DOHH2 (cell line): ENCODE measurements around the gene GPR160.

Experiments used
- H3F3A ChIP-seq: fragments of 200-600 bp; sonication (generic), shearing (Covaris generic); 2 replicates; pipeline ENCODE4 v1.6.0; 2016; ENCODE audit warnings: antibody characterized with exemption, mild to moderate bottlenecking; ENCODE audit not compliant: control insufficient read depth, insufficient read depth
- H3K27ac ChIP-seq: fragments of 200-600 bp; sonication (generic); 2 replicates; pipeline ENCODE4 v1.5.1; 2014; ENCODE audit warnings: low read depth, mild to moderate bottlenecking, low read length, moderate library complexity
- H3K27me3 ChIP-seq: fragments of 200-600 bp; sonication (generic); 2 replicates; pipeline ENCODE4 v1.6.1; 2014; ENCODE audit warnings: mild to moderate bottlenecking, low read length, mixed read lengths; ENCODE audit not compliant: control insufficient read depth
- H3K36me3 ChIP-seq: fragments of 200-600 bp; sonication (generic); 2 replicates; pipeline ENCODE4 v1.6.1; 2014; ENCODE audit warnings: mild to moderate bottlenecking, low read length, moderate library complexity, mixed read lengths; ENCODE audit not compliant: control insufficient read depth
- H3K4me1 ChIP-seq: fragments of 200-600 bp; sonication (generic); 2 replicates; pipeline ENCODE4 v1.6.1; 2014; ENCODE audit warnings: mild to moderate bottlenecking, low read length, mixed read lengths; ENCODE audit not compliant: control insufficient read depth
- H3K4me2 ChIP-seq: fragments of 200-600 bp; sonication (generic); 2 replicates; pipeline ENCODE4 v1.6.0; 2014; ENCODE audit warnings: mild to moderate bottlenecking, low read length, moderate library complexity
- H3K4me3 ChIP-seq: fragments of 200-600 bp; sonication (generic); 2 replicates; pipeline ENCODE4 v1.5.1; 2014; ENCODE audit warnings: mild to moderate bottlenecking, low read length, mixed read lengths
- H3K79me2 ChIP-seq: fragments of 200-600 bp; sonication (generic); 2 replicates; pipeline ENCODE4 v1.6.1; 2014; ENCODE audit warnings: mild to moderate bottlenecking, low read length, mixed read lengths; ENCODE audit not compliant: control insufficient read depth
- H3K9me2 ChIP-seq: fragments of 200-600 bp; sonication (generic); replicated peaks from 2 replicates; pipeline ENCODE4 v1.6.1; 2014; ENCODE audit warnings: mild to moderate bottlenecking, low read length, mixed read lengths; ENCODE audit not compliant: control insufficient read depth
- H3K9me3 ChIP-seq: fragments of 200-600 bp; sonication (generic); 2 replicates; pipeline ENCODE4 v1.6.1; 2014; ENCODE audit warnings: antibody characterized with exemption, low read length, mixed read lengths; ENCODE audit not compliant: control insufficient read depth, insufficient read depth
- H4K20me1 ChIP-seq: fragments of 200-600 bp; sonication (generic); 2 replicates; pipeline ENCODE4 v1.6.0; 2014; ENCODE audit warnings: low read depth, mild to moderate bottlenecking, antibody characterized with exemption, low read length, moderate library complexity; ENCODE audit not compliant: control insufficient read depth, insufficient read depth
- EZH2phosphoT487 ChIP-seq: fragments of 200-600 bp; sonication (generic); IDR thresholded peaks from 2 replicates; pipeline ENCODE4 v1.6.1; 2017; ENCODE audit warnings: borderline replicate concordance, mild to moderate bottlenecking, antibody characterized with exemption, low read length, moderate library complexity, mixed read lengths
- TF ChIP-seq, protein P1 (sequence below): fragments of 200-600 bp; sonication (generic); IDR thresholded peaks from one replicate; pipeline ENCODE4 v1.5.1; 2014; ENCODE audit warnings: antibody characterized with exemption, mild to moderate bottlenecking, low read depth, low read length; ENCODE audit not compliant: poor library complexity, severe bottlenecking

The GPR160 gene

DNA sequence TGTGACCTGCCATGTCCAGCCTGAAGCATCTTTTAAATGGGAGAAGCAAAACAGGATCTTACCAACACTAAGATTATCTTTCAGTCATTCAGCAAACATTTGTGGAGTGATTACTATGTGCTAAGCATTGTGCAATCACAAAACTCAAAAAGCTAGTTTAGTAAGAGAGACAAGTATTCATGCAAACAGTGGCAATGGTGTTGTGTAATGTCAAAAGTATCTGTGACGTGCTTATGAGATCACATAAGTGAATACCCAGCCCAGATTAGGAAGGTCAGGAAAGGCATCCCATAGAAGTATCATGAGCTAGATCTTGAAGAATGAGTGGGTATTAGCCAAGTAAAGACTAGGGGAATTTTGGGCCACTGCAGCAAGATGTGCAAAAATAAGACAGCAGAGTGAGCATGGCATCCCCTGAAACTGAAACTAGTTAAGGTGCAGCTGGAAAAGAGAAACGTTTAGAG lies 39.1 kb upstream of the GPR160 start:
- Histone ChIP-seq H3K4me1 (peaks cover 26% of the 10 kb centered on the region), H4K20me1 (no peaks in the 10 kb centered on the region), H3K4me3 (no peak overlapping the region), H3K4me2 (no peak overlapping the region), H3K27me3 (no peaks in the 10 kb centered on the region), H3K36me3 (peaks cover 45% of the 10 kb centered on the region), H3K9me3 (no peaks in the 10 kb centered on the region), H3K9me2 (no peaks in the 10 kb centered on the region), H3K27ac (no peak overlapping the region), H3K79me2 (no peaks in the 10 kb centered on the region), H3F3A (peaks cover 47% of the 10 kb centered on the region)
- TF ChIP-seq, protein P1, sequence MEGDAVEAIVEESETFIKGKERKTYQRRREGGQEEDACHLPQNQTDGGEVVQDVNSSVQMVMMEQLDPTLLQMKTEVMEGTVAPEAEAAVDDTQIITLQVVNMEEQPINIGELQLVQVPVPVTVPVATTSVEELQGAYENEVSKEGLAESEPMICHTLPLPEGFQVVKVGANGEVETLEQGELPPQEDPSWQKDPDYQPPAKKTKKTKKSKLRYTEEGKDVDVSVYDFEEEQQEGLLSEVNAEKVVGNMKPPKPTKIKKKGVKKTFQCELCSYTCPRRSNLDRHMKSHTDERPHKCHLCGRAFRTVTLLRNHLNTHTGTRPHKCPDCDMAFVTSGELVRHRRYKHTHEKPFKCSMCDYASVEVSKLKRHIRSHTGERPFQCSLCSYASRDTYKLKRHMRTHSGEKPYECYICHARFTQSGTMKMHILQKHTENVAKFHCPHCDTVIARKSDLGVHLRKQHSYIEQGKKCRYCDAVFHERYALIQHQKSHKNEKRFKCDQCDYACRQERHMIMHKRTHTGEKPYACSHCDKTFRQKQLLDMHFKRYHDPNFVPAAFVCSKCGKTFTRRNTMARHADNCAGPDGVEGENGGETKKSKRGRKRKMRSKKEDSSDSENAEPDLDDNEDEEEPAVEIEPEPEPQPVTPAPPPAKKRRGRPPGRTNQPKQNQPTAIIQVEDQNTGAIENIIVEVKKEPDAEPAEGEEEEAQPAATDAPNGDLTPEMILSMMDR = no peak
- no peak for TF ChIP-seq EZH2phosphoT487

DNA sequence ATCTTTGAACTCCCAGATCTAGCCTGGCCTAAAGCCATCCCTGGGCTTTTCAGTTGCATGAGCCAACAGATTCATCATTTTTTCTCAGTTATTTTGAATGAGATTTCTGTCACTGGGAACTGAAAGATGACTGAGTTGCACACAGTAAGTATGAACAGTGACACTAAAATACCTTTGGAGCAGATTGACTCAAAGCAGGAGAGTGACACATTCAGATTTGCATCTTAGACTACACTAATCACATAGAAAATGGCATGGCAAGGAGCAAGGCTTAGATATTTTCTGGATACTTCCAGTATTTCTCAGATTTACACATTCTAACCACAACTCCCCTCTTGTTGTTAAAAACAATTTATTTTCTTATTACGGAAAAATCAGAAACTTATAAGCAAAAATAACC lies 38.4 kb upstream of the GPR160 start:
- no peak overlapping the region for H3K27ac ChIP-seq
- no peaks in the 10 kb centered on the region for H3K9me3 ChIP-seq
- H4K20me1 ChIP-seq = no peaks in the 10 kb centered on the region
- H3K27me3 ChIP-seq = no peaks in the 10 kb centered on the region
- H3F3A ChIP-seq = peaks cover 40% of the 10 kb centered on the region
- no peak overlapping the region for H3K4me3 ChIP-seq
- TF ChIP-seq EZH2phosphoT487 = no peak
- TF ChIP-seq, protein P1 = no peak
- no peaks in the 10 kb centered on the region for H3K9me2 ChIP-seq
- H3K79me2 ChIP-seq = no peaks in the 10 kb centered on the region
- peaks cover 38% of the 10 kb centered on the region for H3K36me3 ChIP-seq
- H3K4me2 ChIP-seq = no peak overlapping the region
- peaks cover 30% of the 10 kb centered on the region for H3K4me1 ChIP-seq

DNA sequence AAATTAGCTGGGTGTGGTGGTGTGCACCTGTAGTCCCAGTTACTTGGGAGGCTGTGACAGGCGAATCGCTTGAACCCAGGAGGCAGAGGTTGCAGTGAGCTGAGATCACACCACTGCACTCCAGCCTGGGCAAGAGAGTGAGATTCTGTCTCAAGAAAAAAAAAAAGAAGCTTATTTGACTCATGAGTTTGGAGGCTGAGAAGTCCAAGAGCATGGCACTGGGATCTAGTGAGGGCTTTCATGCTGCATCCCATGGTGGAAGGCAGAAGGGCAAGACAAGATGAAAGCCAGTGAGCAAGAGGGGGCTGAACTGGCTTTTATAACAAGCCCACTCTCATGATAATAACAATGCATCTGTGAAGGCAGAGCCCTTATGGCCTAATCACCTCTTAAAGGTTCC lies 37.7 kb upstream of the GPR160 start:
- H3K4me1 ChIP-seq = peaks cover 30% of the 10 kb centered on the region
- TF ChIP-seq, protein P1 = no peak
- no peak for TF ChIP-seq EZH2phosphoT487
- peaks cover 31% of the 10 kb centered on the region for H3K36me3 ChIP-seq
- no peaks in the 10 kb centered on the region for H4K20me1 ChIP-seq
- H3K27ac ChIP-seq = no peak overlapping the region
- no peak overlapping the region for H3K4me3 ChIP-seq
- peaks cover 36% of the 10 kb centered on the region for H3F3A ChIP-seq
- H3K4me2 ChIP-seq = no peak overlapping the region
- no peaks in the 10 kb centered on the region for H3K9me2 ChIP-seq
- H3K79me2 ChIP-seq = no peaks in the 10 kb centered on the region
- no peaks in the 10 kb centered on the region for H3K9me3 ChIP-seq
- no peaks in the 10 kb centered on the region for H3K27me3 ChIP-seq
